T-helper 9 cell (primary cell): ENCODE data around the gene UBE2O.

Experiments
- DNase-seq: peaks from one replicate; pipeline ENCODE4 v3.0.0-alpha.2; 2020

UBE2O gene

DNA sequence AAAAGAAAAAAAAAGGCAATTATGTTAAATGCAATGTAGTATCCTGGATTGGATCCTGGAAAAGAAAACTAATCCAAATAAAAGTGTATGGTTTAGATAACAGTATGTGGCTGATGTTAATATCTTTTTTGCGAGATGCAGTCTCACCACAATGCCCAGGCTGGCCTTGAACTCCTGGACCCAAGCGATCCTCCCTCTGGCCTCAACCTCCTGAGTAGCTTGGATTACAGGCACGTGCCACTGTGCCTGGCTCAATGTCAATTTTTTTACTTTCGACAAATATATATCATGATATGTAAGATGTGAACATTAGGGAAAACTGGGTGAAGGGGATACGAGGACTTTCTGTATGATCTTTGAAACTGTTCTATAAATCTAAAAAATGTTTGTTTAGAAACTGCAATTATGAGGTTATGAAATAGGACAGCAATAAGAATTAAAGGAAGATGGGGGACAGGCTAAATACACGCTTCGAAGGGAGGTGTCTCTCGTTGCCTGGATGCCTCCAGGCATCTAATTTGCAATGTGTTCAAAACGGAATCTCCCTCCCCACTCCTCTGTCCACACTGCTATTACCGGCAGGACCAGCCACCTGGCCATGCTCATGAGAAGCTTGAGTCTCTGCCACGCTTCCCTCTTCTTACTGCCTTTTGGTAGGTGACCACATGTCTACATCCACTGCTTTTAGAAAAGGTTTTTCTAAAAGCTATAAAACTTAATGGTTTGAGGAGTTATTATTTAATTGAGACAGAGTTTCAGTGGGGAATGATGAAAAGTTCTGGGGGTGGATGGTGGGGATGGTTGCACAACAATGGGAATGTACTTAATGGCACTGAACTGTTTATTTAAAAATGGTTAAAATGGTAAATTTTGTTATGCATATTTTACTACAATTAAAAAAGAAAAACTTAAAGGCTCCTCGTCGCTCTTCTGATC lies 15.2 kb downstream of the UBE2O start:
- no peak for DNase-seq

DNA sequence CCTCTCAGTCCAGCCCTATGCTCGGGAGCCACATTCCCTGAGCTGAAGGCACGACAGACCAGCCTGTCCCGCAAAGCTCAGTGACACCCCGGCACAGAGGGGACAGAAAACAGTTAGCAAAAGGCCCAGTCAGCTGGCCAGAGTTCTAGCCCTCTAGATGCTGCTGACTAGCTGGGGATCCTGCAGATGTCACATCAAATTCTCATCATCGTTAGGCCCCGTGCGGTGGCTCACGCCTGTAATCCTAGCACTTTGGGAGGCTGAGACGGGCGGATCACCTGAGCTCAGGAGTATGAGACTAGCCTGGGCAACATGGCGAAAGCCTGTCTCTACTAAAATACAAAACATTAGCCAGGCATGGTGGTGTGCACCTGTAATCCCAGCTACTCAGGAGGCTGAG lies 17.2 kb downstream of the UBE2O start:
- no peak for DNase-seq

DNA sequence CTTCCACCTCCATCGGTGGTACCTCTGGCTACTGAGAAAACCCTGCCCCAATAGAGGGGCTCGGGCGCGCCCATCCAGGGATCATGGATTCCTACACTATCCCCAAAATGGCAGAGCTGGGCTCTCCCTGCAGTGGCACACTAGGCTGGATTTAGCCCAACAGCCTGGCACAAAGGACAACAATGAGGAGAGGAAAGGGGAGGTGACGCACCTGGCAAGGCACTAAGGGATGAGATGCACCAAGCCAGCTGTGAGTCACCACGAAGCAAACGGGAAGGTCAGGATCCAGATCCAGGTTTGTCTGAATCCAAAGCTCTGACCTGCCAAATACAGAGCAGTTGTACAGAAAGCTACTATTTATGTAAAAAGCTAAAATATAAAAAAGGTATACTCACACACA lies 18.1 kb downstream of the UBE2O start:
- DNase-seq, result no peak

DNA sequence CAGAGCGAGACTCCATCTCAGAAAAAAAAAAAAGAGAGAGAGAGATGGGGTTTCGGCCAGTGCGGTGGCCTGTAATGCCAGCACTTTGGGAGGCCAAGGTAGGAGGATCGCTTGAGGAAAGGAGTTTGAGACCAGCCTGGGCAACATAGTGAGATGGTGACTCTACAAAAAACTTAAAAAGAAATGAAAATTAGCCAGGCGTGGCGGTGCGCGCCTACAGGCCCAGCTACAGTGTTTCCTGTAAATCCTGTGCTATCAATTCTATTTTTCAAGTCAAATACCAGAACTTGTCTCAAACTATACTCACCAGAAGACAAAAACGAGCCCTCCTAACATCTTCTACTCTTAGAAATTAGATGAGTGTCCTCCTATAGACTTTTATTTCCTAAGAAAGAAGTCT lies 19.3 kb downstream of the UBE2O start:
- no peak for DNase-seq

DNA sequence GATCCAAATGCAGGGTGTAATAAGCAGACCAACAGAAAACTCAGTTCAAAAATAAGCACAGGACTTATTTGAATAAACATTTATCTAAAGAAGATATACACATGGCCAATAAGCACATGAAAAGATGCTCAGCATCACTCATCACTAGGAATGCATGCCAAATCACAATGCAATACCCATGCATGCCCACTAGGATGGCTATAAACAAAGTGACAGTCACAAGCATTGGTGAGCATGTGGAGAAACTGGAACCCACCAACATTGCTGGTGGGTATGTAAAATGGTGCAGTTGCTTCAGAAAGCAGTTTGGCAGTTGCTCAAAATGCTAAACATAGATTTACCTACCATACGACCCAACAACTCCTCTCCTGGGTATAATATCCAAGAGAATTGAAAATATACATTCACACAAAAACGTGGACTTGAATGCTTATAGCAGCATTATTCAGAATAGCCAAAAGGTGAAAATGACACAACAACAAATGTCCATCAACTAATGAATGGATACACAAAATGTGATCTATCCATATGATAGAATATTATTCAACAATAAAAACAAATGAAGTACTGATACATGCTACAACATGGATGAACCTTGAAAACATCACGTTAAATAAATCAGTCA lies 20.1 kb downstream of the UBE2O start:
- no peak for DNase-seq

DNA sequence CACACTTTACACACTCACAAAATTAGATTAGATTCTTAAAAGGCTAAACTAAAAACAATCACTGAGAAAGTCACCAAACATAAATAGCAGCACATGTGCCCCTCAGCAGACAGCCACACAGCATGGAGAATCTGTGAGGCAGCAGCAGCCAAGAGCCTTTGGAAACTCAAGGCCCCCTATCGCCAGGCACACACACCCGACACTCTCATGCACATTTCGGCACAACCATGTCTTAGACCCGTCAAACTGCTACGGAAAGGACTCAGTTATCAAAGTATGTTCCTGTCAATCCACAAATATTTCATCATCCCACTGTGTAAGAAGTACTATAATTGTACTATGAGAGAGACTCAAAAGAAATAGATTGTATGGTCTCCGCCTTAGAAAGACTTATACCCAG lies 20.9 kb downstream of the UBE2O start:
- no peak for DNase-seq

DNA sequence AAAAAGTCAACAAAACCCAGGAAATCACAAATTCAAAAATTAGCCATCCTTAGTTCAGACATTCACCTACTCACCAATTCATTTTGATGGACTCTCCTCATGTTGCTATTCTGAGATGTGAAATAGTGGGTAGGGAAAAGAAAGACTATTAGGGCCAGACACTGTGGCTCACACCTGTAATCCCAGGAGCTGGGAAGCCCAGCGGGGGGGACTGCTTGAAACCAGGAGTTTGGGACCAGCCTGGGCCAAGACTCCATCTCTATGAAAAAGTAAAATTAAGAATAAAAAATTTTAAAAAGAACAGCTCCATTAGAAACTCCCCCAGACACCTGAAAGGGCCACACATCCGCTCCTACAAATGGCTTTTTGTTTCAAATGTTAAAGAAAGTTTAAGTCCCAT lies 21.4 kb downstream of the UBE2O start:
- DNase-seq, result no peak

DNA sequence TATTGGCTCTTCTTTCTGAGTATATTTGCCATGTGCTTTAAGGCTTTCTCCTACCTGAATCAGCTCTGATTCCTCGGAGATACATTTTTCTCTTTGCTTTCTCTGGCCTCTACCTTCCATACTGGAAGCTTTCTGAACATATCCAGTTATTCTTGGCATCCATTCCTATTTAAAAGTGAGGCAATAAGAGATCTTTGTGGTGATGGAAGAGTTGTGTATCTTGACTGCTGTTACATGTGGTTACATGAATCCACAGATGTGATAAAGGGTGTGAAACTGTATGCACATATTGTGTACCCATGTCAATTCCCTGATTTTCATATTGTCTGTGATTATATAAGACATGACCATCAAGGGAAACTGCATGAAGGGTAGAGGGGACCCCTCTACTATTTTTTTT lies 24.4 kb downstream of the UBE2O start:
- DNase-seq, result no peak

DNA sequence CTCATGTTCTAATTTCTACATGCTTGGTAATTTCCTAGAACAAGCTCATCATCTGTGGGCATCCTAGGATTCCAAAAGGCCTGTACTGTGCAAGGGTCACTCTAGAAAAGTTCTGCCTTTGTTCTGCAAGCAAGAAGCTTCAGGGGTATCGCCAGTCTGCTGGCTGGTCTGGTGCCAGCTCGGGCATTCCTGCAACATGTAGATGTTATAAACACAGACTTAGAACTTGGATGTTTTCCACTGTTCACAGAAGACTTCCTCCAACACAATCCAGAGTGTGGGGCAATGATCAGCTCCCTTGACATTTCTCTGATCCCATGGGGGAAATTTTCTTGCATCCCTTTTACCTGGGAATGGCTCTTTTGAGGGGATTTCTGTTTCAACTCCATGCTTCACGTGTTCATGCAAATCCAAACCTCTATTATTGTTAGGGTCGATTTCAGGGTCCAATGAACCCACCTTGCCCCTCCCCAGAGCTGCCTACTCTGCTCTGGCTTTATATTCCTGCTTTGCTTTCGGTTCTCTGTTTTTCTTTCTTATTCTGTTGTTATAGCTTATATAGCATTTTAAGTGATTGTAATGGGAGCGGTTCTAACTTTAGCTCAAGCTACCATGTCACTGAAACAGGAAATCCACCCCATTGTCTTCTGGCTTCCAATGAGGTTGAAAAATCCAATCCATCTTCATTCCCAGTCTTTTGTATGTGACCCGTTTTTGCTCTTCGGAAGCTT lies 25.3 kb downstream of the UBE2O start:
- no peak for DNase-seq

DNA sequence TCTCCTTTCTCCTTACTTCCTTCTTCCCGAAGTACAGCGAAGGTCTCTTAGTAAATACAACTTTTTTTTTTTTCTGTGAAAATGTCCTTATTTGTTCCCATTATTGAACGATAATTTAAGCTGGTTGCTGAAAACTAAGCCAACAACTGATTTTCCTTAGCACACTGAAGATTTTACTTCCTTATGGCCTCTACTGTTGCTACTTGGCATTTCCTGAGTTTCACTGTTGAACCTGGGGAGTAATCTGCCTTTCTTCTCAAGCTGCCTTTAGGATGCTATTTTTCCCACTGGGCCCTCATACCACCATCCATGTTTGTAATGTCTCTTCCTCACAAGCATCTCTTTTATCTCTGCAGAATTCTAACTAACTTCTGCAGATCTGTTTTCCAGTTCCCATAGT lies 26.1 kb downstream of the UBE2O start:
- DNase-seq, result no peak

DNA sequence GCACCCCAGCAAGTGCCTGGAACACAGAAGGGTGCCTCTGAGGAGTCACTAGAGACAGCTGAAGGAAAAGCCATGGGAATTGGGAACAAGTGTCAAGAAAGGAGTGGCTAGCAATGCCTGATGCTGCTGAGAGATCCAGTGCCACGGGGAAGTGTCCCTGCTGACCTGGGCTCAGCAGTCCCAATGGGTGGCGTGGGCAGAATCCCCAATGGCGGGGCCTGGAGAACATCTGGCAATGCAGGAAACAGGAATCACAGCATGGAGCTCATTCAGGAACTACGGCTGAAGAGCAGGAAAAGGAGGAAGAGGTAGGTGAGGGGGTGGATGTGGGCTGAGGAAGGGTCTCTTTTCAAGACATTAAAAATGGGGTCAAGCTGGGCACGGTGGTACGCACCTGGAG lies 30.1 kb downstream of the UBE2O start:
- DNase-seq, result no peak

DNA sequence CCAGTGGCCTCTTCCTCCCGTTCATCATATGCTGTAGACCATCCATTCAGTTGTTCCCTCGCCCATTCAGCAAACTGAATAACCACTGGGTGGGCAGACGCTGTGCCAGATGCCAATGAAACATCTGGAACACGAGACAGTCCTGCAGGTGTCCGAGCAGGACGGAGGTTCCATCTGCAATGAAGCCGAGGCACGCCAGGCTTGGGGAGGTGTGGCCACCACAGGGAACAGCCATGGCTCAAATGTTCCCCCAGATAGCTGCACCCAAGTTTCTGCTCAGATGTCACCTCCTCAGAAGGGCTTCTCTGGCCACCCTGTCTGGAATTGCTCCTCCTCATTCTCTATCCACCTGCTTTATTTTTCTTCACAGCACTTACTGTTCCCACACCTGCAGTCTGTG lies 30.5 kb downstream of the UBE2O start:
- no peak for DNase-seq

DNA sequence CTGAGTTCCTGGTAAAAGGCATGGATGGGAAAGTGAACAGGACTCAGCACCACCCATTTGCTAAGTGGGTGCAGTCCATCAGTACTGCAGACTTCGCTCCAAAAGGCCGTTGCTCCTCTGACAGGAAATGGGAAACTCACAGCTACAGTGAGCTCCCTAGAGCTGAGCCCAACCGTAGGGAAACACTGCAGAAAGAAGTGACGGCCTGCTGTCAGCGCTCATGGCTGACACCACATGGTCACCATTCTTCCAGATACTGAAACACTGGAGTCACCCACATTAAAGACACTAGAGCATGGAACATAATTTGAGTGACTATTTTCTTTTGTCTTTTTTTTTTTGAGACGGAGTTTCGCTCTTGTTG lies 31.9 kb downstream of the UBE2O start:
- DNase-seq, result no peak

DNA sequence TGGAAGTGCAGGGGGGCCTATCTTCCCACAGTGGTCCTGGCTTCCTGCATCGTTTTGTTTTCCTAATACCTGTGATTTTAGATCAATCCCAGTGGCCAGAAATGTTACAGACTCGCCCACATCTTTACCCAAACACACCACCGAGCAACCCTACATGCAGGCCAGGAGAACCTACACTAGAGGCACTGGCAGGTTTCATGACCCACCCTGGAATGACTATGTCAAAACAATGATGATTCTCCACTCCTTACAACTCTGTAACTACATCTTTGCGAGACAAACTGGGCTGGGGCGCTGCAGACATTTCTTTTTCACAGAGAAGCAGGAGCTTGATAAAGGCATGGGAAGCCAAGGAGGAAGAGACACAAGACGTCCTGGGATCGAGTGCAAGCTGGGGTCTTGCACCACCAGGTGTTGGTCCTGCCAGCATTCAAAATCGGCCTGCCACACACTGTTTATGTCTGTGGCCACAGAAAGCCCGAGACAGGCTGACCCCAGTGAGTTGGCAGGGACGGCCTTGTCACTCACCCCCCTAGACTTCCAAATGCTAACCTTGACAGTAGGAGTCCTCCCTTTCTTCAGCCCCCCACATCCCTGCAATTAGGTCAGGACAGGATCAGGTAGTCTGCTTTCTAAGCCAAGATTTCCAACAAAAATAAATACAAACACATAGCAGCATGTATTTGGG lies 32.5 kb downstream of the UBE2O start:
- no peak for DNase-seq

DNA sequence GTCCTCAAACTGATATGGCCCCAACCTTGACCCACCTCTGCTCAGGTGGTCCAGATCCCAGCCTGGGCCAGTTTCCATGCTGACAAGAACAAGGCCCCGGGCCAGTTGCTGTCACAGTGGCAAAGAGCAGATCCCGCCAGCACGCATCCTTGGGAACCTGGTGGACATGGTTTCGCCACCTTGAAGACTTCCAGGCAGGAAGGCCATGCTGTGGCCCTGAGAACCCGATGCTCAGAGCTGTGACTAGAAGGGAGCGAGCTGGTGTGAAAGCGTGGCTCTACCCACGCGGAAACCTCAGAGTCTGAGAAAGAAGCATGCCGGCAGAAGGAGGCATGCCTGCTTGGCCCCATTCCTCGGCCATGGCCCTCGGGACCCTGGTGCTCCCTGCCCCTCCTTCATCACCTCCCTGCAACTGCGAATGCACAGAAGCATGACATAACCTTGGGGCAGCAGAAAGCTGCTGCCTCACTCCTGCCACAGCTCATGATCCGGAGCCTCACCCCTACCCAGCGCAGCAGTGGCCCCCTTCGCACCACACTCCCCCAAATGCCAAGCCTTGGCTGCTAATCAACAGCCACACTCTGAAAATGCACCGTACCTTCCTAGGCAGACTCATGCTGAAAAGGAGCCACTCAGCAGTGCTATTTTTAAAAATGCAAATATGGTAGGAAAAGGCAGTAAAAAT lies 33.2 kb downstream of the UBE2O start:
- no peak for DNase-seq

DNA sequence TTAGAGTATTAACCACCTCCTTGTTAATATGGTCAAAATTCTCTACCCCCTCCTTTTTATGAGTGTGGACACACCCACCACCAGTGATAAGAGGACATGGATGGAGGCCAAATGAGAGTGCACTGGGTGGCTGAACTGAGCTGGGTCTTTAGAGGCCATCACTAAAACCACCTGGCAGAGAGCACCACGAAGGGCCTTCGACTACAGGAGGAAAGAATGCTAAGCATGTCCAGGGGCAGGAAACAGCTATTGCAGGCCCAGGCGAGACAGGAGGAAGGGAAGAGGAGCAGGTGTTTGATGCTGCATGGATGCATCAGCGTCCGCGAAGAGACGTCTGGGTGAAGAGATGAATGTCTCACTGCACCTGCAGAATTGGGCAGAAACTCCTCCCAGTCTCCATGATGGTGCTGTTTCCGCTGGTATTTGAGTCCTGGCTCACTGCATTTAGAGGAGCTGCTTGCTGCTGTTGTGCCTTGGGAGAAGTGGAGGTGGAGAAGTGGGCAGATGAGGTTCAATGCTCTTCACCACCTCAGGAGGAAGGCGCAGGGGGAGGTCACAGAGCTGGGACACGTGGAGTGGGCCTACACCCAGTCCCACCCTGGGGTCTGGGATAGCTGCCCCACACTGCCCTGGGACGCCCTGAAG lies 35.3 kb downstream of the UBE2O start:
- no peak for DNase-seq

DNA sequence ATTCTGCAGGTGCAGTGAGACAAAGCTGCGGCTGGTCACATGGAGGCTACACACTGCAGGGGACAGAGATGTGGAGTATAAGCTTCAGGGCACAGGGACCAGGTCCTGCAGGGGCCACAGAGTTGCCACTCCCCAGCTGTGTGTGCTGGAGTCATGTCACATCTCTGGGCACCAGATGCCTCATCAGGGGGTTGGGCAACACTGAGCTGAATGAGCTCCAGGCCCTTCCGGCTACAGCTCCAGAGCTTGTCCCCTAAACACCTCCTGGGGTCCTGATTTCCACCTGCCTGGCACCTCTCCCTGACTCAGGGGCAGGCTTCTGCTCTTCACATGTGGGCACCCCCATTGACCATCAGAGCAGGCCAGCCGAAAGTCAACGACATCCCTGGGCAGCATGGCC lies 36.1 kb downstream of the UBE2O start:
- no peak for DNase-seq

DNA sequence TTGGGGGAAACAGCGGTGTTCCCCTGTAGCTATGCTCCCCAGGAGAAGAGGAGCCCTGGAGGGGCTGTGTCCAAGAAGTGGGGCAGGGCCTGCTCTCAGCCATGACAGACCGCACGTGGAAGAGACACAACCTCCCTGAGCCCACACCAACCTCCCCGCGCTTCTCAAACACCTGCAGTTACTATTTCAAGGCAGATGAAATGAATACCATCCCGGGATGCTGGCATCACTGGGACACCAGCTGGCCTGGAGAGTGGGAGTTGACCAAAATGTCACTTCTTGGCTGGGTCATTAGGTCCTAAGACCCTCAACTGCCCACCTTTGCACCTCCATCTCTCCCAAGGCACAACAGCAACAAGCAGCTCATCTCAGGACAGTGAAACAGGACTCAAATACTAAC lies 36.5 kb downstream of the UBE2O start:
- no peak for DNase-seq

DNA sequence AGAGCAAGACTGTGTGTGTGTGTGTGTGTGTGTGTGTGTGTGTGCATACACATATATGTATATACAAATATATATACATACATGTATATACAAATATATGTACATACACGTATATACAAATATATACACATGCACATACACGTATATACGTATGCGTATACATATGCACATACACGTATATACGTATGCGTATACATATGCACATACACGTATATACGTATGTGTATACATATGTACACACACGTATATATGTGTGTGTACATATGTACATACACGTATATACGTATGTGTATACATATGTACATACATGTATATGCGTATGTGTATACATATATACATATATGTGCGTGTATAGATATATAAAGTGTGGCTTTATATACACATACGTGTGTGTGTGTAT lies 37.2 kb downstream of the UBE2O start:
- no peak for DNase-seq

DNA sequence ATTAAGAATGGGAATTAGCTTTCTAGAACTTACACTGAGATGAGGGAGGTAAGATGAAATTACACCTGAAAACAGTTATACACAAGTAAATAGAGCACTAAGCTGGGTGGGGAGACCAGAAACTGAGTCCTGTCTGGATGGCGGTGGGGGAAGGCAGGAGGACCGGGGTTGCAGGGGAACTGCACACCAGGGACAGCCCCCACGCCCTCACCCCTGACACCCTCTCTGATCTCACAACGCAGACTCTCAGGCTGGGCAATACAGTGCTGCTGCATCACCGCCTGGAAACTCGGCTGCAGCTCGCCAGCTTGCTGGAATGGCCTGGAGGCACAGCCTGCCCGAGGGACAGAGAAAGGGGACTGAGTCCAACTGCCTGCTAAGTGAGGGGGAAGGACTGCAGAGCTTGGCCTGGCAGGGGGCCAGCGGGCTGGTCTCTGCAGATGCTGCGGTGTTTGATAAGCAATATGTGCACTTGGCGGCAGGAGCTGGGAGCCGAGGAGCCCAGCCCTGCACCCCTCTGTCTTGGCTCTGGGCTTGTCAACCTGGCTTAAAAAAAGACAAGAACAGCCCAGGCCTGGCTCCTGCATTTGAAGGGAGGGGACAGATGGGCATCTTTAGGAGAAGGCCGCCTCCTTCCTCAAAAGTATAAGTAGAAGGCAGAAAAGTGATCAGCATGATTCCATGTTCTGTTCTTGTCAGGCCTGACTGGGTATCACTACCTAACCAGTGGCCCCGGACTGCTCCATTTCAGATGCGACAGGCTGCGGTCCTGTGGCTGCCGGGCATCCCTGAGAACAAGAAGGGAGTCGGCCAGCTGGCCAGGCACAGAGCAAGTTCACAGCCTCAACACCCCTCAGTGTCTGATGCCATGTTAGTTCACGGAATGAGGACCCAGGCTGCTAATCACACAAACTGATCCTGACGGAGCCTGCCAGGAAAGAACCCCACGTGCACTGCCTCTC lies 38.3 kb downstream of the UBE2O start:
- no peak for DNase-seq

DNA sequence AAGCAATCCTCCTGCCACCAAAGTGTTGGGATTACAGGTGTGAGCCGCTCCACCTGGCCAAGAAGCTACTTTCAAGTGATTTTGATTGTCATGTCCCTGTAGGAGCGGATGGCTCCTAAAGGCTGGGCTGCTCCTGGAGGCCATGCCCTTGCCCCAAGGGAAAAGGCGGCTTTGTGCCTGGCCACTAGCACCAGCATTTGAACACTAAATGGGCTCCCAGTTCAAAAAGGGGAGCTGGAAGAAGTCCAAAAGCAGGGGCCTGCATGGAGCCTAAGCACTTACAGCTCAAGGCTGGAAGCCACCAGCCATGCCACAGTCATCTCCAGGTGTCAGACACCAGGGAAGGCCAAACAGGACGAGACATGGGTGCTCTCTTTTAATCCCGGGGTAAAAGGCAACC lies 41.7 kb downstream of the UBE2O start:
- DNase-seq, result no peak
